Keratinocyte (primary cell): Measurements from ENCODE around the gene C19orf25. TPM values are rescaled to one million over a fixed set of nuclear protein-coding genes. Genes with fewer than 3 reads are reported as not detected.

ENCODE experiments used
- DNase-seq: peaks from one replicate; pipeline ENCODE4 v3.0.0-alpha.2; 2011; ENCODE audit warnings: low read depth, missing footprints, low spot score
- FAIRE-seq: peaks from 2 replicates; lab custom pipeline; 2011; peaks lifted over from hg19 to GRCh38; lab: Jason Lieb, UNC
- H2AFZ ChIP-seq: 2 replicates; pipeline ENCODE4 v1.6.0; 2012; ENCODE audit warnings: low read length, control low read depth, inconsistent platforms; ENCODE audit not compliant: control insufficient read depth
- H3K27ac ChIP-seq: 2 replicates; pipeline ENCODE4 v1.5.1; 2011; ENCODE audit warnings: low read length; ENCODE audit not compliant: control insufficient read depth, insufficient read depth
- H3K27me3 ChIP-seq: 3 replicates; pipeline ENCODE4 v1.6.0; 2011; ENCODE audit warnings: low read length; ENCODE audit not compliant: control insufficient read depth, insufficient read depth; ENCODE audit errors: extremely low read depth
- H3K36me3 ChIP-seq, 2 experiments: 2 replicates in 1 of 2; 3 replicates in 1 of 2; pipeline ENCODE4 v1.5.1; 2011; ENCODE audit warnings: low read length in 2 of 2, mild to moderate bottlenecking in 1 of 2; ENCODE audit not compliant: control insufficient read depth in 2 of 2, insufficient read depth in 2 of 2; ENCODE audit errors: extremely low read depth in 1 of 2
- H3K4me1 ChIP-seq: 3 replicates; pipeline ENCODE4 v1.5.1; 2011; ENCODE audit warnings: low read length; ENCODE audit not compliant: control insufficient read depth, insufficient read depth; ENCODE audit errors: extremely low read depth
- H3K4me2 ChIP-seq: 3 replicates; pipeline ENCODE4 v1.6.0; 2011; ENCODE audit warnings: low read depth, low read length; ENCODE audit not compliant: control insufficient read depth, insufficient read depth; ENCODE audit errors: extremely low read depth
- H3K4me3 ChIP-seq, 3 experiments: fragments of 200-600 bp in 1 of 3; sonication (generic) in 1 of 3; 2 replicates in 2 of 3; 3 replicates in 1 of 3; pipeline ENCODE4 v1.5.1; 2011 to 2016; ENCODE audit warnings: low read length in 3 of 3, mild to moderate bottlenecking in 3 of 3, control low read depth in 2 of 3, inconsistent platforms in 1 of 3, low read depth in 1 of 3, mixed read lengths in 1 of 3, mixed run types in 1 of 3, moderate library complexity in 1 of 3; ENCODE audit not compliant: control insufficient read depth in 2 of 3, insufficient read depth in 2 of 3; ENCODE audit errors: extremely low read depth in 1 of 3
- H3K79me2 ChIP-seq: 2 replicates; pipeline ENCODE4 v1.6.0; 2012; ENCODE audit warnings: low read length; ENCODE audit not compliant: control insufficient read depth, insufficient read depth
- H3K9ac ChIP-seq: 3 replicates; pipeline ENCODE4 v1.6.0; 2011; ENCODE audit warnings: low read length; ENCODE audit not compliant: control insufficient read depth, insufficient read depth; ENCODE audit errors: extremely low read depth
- H3K9me1 ChIP-seq: 3 replicates; pipeline ENCODE4 v1.6.0; 2011; ENCODE audit warnings: low read length; ENCODE audit not compliant: control insufficient read depth, insufficient read depth; ENCODE audit errors: extremely low read depth
- H3K9me3 ChIP-seq: 2 replicates; pipeline ENCODE4 v1.5.1; 2012; ENCODE audit warnings: low read depth, low read length; ENCODE audit not compliant: control insufficient read depth
- H4K20me1 ChIP-seq: 3 replicates; pipeline ENCODE4 v1.6.0; 2011; ENCODE audit warnings: low read length; ENCODE audit not compliant: control insufficient read depth, insufficient read depth; ENCODE audit errors: extremely low read depth
- CTCF ChIP-seq, 3 experiments: IDR thresholded peaks in 1 of 3; conservative IDR thresholded peaks in 1 of 3; optimal IDR thresholded peaks in 1 of 3; 2 replicates in 2 of 3; 3 replicates in 1 of 3; pipeline versions ENCODE3 to v1.5.1; 2011; ENCODE audit warnings: low read length in 3 of 3, mild to moderate bottlenecking in 3 of 3, moderate library complexity in 2 of 3, control low read depth in 1 of 3, inconsistent platforms in 1 of 3; ENCODE audit not compliant: insufficient read depth in 2 of 3; ENCODE audit errors: extremely low read depth in 1 of 3
- EZH2 ChIP-seq: IDR thresholded peaks from one replicate; pipeline ENCODE4 v1.6.1; 2012; ENCODE audit warnings: inconsistent platforms, mild to moderate bottlenecking, low read length, moderate library complexity
- dilution Hi-C: fragments of 300-500 bp; cut with MboI; formaldehyde crosslinking; loops from one replicate; pipeline ENCODE4 v1.7.0; 2020; ENCODE audit warnings: low sequenced_read_pairs; ENCODE audit not compliant: extremely low pct_ligation_motif_present
- polyA plus RNA-seq, 5 experiments: library from polyadenylated mRNA; depleted of rRNA in 3 of 5; stranded (reverse) in 3 of 5; stranded (forward) in 1 of 5; unstranded in 1 of 5; fragments of >200 nt; gene quantifications; 1 replicate in 1 of 5; 2 replicates in 3 of 5; 3 replicates in 1 of 5; pipeline versions ENCODE4 v1.2.1 to v1.2.3, GENCODE V29; 2011 to 2012; ENCODE audit warnings: missing spikeins in 2 of 5, low read depth in 1 of 5, low replicate concordance in 1 of 5

The C19orf25 gene
- polyA plus RNA-seq, 1 donor (not counting 4 experiments of a cell fraction or from before 2014, with no cell fraction given), result 11.2 TPM

GRCh38 chr19:1445185-1445931, 33.7 kb downstream of the C19orf25 start:
- Histone ChIP-seq H3K9ac (no peak overlapping the region), H2AFZ (no peak overlapping the region)
- dilution Hi-C loops, result no loop called here

GRCh38 chr19:1441677-1442438, 37.2 kb downstream of the C19orf25 start:
- no peak overlapping the region for H3K27ac ChIP-seq
- H3K79me2 ChIP-seq, result peaks cover 38% of the 10 kb centered on the region
- H3K9ac ChIP-seq, result no peak overlapping the region
- no peak overlapping the region for H3K4me3 ChIP-seq
- no peaks in the 10 kb centered on the region for H3K9me3 ChIP-seq
- peaks cover 14% of the 10 kb centered on the region for H3K27me3 ChIP-seq
- peaks cover 25 to 31% of the 10 kb centered on the region in 2 experiments for H3K36me3 ChIP-seq
- TF ChIP-seq CTCF (optimal IDR thresholded peaks at IDR 0.05 in 1 of 3, IDR thresholded peaks at IDR 0.05 in 1 of 3, conservative IDR thresholded peaks at IDR 0.05 in 1 of 3; ENCODE audit: extremely low read depth in 1 of 3, insufficient read depth in 2 of 3, low read length in 3 of 3) (no peak), EZH2 (no peak)
- H3K9me1 ChIP-seq, result peaks cover 3% of the 10 kb centered on the region
- no peak overlapping the region for H3K4me2 ChIP-seq
- H2AFZ ChIP-seq, result no peak overlapping the region
- H3K4me1 ChIP-seq, result peaks cover 18% of the 10 kb centered on the region
- DNase-seq (no peak), FAIRE-seq (no peak)
- dilution Hi-C loops, result no loop called here
- H4K20me1 ChIP-seq, result peaks cover 25% of the 10 kb centered on the region

More at GRCh38 chr19:1445185-1445931, 33.7 kb downstream of the C19orf25 start:
- Histone ChIP-seq H3K79me2 (peaks cover 16% of the 10 kb centered on the region), H3K27ac (no peak overlapping the region), H3K4me2 (peak overlapping the region; percentile 56), H3K4me1 (peaks cover 13% of the 10 kb centered on the region), H3K9me1 (peaks cover 3% of the 10 kb centered on the region), H4K20me1 (peaks cover 17% of the 10 kb centered on the region), H3K9me3 (no peaks in the 10 kb centered on the region), H3K27me3 (peaks cover 47% of the 10 kb centered on the region), H3K4me3 (no peak overlapping the region), H3K36me3 (peaks cover 18 to 24% of the 10 kb centered on the region in 2 experiments)
- TF ChIP-seq CTCF (optimal IDR thresholded peaks at IDR 0.05 in 1 of 3, IDR thresholded peaks at IDR 0.05 in 1 of 3, conservative IDR thresholded peaks at IDR 0.05 in 1 of 3; ENCODE audit: extremely low read depth in 1 of 3, insufficient read depth in 2 of 3, low read length in 3 of 3) (peak; percentile 65 to 89 (median 76)), EZH2 (peak; percentile 69)
- FAIRE-seq (no peak), DNase-seq (no peak)
